HG02588 (cell line): ENCODE measurements around the gene SOX12.
"Not testable (repeated sequence)": the region's sequence is repeated elsewhere in the genome, so short reads cannot be mapped to it uniquely, and the experiment has no call there.

Source experiments
- ATAC-seq: cut with Tn5 transposase; IDR thresholded peaks from one replicate; pipeline ENCODE4 v1.9.1; 2021; ENCODE audit warnings: mild to moderate bottlenecking, moderate library complexity; ENCODE audit not compliant: unreplicated experiment

SOX12 gene

DNA sequence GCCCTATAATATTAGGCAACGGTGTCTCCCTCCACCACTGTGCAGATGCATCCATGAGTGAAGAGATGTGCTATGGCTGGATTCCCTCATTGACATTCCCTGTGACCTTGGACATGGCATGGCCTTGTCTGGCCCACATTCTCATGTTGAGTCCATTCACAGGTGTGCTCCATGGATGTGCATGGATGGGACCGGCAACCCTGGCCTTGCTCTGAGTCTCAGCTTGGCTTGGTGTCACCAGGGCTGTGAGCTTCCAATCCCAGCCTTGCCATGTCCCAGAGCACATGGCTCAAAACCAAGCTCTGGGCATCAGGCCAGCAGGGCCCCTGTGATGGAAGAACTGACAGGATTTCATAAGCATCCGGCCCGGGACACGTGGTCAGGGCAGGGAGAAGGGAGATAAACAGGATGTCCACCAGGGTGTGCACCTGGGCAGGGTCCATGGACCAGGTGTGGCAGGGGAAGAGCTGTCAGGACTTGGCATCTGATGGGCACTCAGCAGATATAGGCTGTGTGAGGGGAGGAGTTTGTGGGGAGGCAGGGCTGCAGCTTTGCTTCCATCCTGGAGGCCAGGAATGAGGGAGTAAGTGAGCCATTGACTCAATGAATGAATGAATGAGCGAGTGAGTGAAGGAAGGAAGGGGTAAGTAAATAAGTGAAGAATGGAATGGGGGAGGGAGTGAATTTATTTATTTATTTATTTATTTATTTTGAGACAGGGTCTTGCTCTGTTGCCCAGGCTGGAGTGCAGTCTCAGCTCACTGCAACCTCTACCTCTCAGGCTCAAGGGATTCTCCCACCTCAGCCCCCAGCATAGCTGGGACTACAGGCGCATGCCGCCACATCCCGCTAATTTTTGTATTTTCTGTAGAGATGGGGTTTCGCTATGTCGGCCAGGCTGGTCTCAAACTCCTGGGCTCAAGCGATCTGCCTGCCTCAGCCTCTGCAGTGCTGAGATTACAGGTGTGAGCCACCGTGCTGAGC lies 37.2 kb downstream of the SOX12 start:
- no peak for ATAC-seq

DNA sequence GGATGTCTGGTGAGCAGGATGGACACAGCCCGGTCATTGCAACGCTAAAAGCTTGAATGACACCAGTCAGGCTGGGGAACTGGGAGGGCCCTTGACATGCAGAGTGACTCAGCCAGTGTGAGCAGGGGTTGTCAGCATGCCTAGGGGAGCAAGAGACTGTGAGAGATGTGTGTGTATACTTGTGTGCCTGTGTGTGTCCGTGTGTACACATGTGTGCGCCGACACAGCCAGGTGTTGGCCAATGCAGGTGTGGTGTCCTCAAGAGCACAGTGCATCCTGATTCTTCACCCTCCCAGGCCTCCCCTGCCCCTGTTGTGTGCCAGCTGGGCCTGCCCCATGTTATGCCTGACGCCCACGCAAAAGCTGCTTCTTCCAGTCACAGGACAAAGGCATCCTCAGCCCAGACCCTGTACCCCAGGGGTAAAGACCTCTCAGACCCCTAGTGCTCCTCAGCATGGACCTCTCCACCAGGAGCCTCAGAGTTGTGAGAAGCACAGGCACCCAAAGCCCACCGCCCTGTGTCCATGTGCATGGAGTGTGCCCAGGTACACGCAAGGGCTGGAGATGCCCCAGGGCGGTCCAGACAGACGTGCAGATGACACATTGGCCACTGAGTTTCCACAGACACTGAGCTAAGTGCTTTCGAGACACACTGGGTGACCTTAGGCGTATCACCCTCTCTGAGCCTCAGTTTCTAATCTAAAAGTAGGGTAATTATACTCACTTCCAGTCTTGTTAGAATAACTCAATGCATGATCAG lies 38.1 kb downstream of the SOX12 start:
- no peak for ATAC-seq

GRCh38 chr20:364905-365794 lies 39.8 kb downstream of the SOX12 start:
- ATAC-seq: no peak

- ATAC-seq: no peak
Measured at GRCh38 chr20:366041-366718, 40.8 kb downstream of the SOX12 start.

- ATAC-seq: no peak
Measured at GRCh38 chr20:366719-367485, 41.5 kb downstream of the SOX12 start.

DNA sequence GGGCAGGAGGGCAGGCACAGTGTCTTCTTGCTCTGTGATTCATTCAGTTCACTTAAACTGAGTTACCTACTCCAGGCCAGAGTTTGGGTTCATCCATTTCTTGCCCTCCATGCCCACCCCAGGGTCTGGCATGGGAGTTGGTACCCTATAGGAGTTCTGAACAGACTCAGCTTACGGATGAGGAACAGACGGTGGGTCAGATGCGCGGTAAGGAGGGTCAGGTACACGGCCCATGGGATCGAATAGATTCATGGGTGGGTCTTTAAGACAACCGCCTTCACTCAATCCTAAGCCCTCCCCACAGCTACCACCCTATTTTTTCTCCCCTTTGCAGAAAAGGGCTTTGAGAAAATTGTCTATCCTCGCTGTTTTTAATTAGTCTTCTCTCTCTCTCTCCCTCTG lies 42.1 kb downstream of the SOX12 start:
- ATAC-seq: no peak

DNA sequence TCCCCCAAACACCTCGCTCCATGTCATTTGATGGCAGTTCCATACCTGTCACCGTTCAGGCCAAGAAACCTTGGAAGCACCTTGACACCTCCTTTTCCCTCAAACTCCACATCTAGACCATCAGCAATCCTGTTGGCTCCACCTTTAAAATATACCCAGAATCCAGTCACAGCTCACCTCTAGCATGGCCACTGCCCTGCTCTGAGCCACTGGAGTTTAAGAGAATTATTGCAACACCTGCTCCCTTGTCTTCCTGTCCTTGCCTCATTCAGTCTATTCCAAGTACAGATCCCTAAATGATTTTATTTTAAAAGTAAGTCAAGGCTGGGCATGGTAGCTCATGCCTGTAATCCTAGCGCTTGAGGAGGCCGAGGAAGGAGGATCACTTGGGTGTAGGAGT lies 43.6 kb downstream of the SOX12 start:
- no peak for ATAC-seq

DNA sequence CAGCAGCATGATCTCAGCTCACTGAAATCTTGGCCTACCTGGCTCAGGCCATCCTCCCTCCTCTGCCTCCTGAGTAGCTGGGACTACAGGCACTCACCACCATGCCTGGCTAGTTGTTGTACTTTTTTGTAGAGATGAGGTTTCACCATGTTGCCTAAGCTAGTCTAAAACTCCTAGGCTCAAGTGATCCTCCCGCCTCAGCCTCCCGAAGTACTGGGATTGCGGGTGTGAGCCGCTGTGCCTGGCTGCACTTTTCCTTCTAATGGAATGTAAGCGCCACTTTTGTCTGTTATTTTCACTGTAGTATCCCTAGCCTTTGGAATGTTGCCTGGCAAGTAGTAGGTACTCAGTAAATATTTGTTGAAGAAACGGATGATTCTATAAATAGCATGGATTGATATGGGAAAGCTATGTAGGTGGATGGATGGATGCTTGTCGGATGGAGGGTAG lies 44.8 kb downstream of the SOX12 start:
- ATAC-seq: no peak

DNA sequence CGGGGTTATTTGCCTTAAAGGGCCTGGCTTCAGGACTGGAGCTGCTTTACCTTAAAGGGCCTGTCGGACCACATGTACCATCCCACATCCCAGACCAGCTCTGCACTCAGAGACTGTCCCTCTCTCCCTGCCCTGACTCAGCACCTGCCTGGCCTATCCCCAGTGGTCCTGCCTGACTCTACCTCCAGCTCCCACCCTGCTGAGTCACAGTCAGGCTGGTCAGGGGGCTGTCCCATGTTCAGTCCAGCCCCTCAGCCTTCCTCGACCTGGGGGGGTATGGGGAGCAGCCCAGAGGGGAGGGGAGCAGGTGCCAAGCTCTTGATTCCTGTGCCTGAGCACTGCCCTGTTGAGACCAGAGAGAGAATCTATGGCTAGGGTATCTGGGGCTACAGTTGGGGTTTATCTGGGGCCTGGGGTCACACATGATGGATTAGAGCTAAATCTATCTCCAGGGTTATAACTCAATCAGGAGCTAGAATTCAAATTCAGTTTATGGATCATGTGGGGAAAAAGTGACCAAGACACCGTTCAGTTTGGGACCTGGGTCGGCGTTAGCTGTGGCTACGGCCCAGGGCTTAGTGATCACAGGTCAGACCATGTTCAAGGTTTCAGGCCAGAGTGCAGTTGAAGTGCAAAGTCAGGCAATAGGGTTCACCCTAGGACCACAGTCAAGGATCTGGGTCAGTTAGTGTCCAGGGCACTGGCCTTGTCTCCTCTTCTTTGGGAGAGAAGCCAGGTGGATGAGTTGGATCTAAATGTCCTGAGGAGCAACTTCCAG lies 45.8 kb downstream of the SOX12 start:
- ATAC-seq: no peak

DNA sequence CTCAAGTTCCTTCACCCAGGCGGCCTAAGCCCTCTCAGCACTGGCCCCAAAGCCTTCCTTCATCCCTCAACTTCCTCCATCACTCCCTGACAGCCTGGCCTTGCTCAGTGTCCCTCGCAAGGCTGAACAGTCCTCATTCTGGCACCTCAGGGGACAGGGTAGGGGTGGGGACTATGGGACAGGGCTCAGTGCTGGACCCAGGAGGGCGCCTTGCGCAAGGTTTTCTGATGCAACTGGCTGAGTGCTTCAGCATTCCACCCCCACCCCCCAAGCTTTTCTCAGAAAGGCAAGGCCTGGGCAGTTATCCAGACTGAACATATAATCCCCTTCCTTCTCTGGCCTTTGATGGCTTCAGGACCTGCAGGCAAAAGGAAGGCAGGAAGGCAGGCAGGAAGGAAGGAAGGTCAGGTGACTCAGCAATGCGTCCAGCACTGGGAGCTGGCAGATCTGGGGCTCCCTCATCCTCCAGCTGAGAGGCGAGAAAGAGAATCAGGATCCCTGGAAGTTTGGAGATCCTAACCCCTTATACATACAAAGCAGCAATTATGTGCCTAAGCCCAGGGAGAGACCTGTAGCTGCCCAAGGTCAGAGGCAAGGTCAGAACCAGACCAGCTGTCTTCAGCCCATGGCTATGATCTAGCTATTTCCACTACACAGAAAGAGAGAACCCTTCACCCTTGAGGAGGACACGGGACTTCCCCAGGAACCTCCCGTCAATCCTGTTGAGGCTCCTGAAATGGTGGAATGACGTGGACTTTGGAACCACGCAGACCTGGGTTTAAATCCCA lies 46.6 kb downstream of the SOX12 start:
- ATAC-seq: no peak

- not testable (repeated sequence) for ATAC-seq
Measured at GRCh38 chr20:372543-373082, 47.3 kb downstream of the SOX12 start.

GRCh38 chr20:373171-373890 lies 48.0 kb downstream of the SOX12 start:
- no peak for ATAC-seq

- ATAC-seq: no peak
Measured at GRCh38 chr20:375265-375889, 50.0 kb downstream of the SOX12 start.

DNA sequence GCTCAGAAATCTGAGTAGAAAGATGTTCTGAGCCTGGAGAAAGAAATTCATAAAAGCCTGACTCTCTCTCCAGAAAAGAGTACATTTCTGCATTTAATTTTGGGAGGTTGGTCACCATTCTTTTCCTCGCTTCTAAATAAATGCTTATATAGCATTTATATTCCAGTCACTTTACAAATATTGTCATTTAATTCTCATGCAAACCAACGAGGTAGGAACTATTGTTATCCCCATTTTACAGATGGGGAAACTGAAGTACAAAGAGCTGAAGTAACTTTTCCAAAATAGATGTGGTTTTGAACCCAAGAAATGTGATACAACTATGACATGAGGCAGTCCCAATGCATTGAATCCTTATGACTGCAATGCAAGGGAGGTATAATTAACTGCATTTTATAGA lies 50.7 kb downstream of the SOX12 start:
- ATAC-seq: no peak

DNA sequence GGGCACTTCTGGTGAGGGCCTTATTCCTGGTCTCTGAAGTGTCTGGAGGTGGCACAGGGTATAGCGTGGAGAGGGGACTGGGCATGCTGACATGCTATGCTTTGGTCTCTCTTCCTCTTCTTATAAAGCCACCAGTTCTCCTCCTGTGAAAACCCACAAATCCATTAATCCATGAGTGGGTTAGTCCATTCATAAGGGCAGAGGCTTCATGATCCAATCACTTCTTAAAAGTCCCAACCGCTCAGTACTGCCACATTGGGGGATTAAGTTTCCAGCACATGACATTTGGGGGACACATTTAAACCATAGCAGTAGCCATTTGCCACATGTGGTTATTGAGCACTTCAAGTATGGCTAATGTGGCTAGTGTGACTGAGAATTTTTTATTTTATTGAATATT lies 51.4 kb downstream of the SOX12 start:
- no peak for ATAC-seq

DNA sequence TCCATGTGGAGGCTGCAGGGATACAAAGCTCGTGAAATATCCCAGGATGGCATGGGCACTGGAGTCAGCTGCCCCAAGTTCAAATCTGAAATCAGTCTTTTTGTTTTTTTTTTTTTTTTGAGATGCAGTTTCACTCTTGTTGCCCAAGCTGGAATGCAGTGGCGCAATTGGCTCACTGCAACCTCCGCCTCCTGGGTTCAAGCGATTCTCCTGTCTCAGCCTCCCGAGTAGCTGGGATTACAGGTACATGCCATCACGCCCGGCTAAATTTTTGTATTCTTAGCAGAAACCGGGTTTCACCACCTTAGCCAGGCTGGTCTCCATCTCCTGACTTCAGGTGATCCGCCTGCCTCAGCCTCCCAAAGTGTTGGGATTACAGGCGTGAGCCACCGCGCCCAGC lies 52.2 kb downstream of the SOX12 start:
- not testable (repeated sequence) for ATAC-seq

DNA sequence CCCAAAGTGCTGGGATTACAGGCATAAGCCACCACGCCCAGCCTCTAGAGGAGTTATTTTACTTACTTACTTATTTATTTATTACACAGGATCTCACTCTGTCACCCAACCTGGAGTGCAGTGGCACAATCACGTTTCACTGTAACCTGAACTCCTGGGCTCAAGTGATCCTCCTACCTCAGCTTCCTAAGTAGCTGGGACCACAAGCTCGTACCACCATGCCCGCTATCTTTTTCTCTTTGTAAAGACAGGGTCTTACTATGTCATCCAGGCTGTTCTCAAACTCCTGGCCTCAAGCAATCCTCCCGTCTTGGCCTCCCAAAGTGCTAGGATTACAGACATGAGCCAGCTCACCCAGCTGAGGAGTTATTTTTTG lies 53.6 kb downstream of the SOX12 start:
- ATAC-seq: no peak
